Chondrocyte (in vitro differentiated cells): ENCODE measurements around the gene IMMP2L. TPM values are rescaled to one million over a fixed set of nuclear protein-coding genes. Genes with fewer than 3 reads are reported as not detected.

ENCODE experiments used
- DNase-seq: peaks from one replicate; pipeline ENCODE4 v3.0.0; 2021; ENCODE audit warnings: mixed read lengths, low spot score
- H3K27ac Mint-ChIP-seq: one replicate; pipeline ENCODE4 v1.8.0; 2021; ENCODE audit warnings: mild to moderate bottlenecking, moderate library complexity, mixed read lengths; ENCODE audit not compliant: unreplicated experiment
- H3K27me3 Mint-ChIP-seq: 2 replicates; pipeline ENCODE4 v1.8.0; 2021; ENCODE audit warnings: low read depth, mixed read lengths
- H3K36me3 Mint-ChIP-seq: 2 replicates; pipeline ENCODE4 v1.8.0; 2021; ENCODE audit warnings: low read depth, mixed read lengths
- H3K4me1 Mint-ChIP-seq: 2 replicates; pipeline ENCODE4 v1.8.0; 2021; ENCODE audit warnings: low read depth, mild to moderate bottlenecking, mixed read lengths
- H3K4me3 Mint-ChIP-seq: one replicate; pipeline ENCODE4 v1.8.0; 2021; ENCODE audit warnings: mild to moderate bottlenecking, moderate library complexity, mixed read lengths; ENCODE audit not compliant: unreplicated experiment
- H3K9me3 Mint-ChIP-seq: 2 replicates; pipeline ENCODE4 v1.8.0; 2021; ENCODE audit warnings: low read depth, mixed read lengths
- total RNA-seq: library from RNA; stranded (reverse); gene quantifications from 3 replicates; pipeline ENCODE4 v1.2.1, GENCODE V29; 2021
- TF ChIP-seq, protein P1 (sequence below): fragments of 200-600 bp; sonication (generic); IDR thresholded peaks from 2 replicates; pipeline ENCODE4 v1.5.0; 2021; ENCODE audit warnings: antibody characterized with exemption, mild to moderate bottlenecking, moderate library complexity

IMMP2L gene
- total RNA-seq, 1 donor from 2014 or later: 6.1 TPM

DNA sequence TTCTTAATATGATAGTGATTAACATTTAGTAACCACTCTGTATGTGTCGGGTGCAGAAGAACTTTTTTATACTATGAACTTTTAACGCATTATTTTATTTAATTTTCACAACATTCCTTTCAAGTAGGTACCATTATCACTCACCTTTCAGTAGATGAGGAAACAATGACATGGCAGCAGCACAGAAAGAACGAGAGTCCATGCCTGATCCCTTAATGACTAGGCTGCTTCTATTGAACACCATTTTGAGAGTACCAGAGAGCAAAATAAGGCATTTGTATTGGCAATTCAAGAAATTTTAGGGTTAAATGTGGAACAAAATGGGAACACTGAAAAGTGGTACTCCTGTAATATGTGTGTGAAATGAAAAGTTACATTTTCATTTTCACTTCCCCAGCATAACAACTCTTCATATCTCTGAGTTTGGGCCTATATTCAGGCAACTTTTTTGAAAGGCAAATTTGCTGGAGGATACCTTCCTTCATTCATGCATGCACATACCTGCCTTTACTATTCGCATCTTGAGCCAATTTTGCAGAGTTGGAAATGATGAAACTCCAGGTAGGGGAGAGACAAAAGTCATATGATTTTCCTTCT lies 458.5 kb downstream of the IMMP2L start:
- no peaks in the 10 kb centered on the region for H3K27me3 Mint-ChIP-seq
- no peaks in the 10 kb centered on the region for H3K36me3 Mint-ChIP-seq
- no peak for DNase-seq
- H3K9me3 Mint-ChIP-seq: no peaks in the 10 kb centered on the region
- H3K27ac Mint-ChIP-seq: no peak overlapping the region
- TF ChIP-seq, protein P1, sequence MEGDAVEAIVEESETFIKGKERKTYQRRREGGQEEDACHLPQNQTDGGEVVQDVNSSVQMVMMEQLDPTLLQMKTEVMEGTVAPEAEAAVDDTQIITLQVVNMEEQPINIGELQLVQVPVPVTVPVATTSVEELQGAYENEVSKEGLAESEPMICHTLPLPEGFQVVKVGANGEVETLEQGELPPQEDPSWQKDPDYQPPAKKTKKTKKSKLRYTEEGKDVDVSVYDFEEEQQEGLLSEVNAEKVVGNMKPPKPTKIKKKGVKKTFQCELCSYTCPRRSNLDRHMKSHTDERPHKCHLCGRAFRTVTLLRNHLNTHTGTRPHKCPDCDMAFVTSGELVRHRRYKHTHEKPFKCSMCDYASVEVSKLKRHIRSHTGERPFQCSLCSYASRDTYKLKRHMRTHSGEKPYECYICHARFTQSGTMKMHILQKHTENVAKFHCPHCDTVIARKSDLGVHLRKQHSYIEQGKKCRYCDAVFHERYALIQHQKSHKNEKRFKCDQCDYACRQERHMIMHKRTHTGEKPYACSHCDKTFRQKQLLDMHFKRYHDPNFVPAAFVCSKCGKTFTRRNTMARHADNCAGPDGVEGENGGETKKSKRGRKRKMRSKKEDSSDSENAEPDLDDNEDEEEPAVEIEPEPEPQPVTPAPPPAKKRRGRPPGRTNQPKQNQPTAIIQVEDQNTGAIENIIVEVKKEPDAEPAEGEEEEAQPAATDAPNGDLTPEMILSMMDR: no peak
- no peak overlapping the region for H3K4me3 Mint-ChIP-seq
- H3K4me1 Mint-ChIP-seq: no peaks in the 10 kb centered on the region

DNA sequence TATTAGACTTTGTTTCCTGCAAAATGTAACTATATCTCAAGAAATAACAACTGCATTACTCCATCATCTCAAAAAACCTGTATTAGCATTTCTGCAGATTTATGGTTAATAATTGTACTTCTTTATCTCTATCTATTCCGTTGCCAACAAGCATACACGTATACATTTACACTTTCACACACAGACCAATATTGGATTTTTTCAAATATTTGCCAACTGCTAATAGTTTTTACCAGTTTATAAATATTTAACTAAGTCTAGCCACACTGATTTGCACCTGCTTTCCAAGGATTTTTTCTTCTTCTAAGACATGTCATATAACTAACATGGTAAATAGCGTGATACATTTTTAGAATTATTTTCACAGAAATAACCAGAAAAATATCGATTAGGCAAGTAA lies 459.2 kb downstream of the IMMP2L start:
- no peaks in the 10 kb centered on the region for H3K36me3 Mint-ChIP-seq
- no peaks in the 10 kb centered on the region for H3K9me3 Mint-ChIP-seq
- DNase-seq: no peak
- H3K4me1 Mint-ChIP-seq: no peaks in the 10 kb centered on the region
- H3K27ac Mint-ChIP-seq: no peak overlapping the region
- H3K4me3 Mint-ChIP-seq: no peak overlapping the region
- TF ChIP-seq, protein P1: no peak
- H3K27me3 Mint-ChIP-seq: no peaks in the 10 kb centered on the region

DNA sequence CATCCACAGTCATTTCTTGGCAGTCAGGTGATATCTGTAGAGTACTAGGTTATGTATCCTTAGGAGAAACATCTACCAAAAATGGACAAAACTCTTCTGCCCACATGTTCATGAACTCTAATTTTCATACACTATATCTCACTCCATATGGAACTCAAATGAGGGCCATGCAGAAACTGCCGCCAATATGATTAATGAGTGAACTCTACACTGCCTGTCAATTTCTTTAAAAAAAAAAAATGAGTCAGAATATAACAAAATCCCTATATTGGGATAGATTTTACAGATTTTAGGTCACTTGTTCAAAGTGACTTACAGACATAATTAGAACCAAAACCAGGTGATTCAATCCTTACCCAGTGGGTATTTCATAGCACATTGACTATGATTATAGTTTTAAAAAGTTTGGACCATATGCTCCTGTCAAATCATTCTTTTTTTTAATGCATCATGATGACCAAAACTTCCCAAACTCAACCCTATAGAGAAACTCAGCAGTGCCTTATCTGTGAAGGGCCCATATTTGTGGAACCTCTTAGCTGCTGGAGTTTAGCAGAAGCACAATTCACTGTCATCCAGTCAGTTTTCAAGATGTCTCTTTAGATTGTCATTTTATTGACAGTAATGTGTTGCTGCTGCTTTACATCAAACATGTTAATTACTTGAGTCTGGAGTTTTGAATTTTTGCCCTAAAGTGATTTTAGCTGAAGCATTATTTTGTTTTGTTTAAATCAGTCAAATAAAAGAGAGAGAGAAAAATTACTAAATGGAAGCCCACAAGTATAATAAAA lies 460.2 kb downstream of the IMMP2L start:
- no peak overlapping the region for H3K27ac Mint-ChIP-seq
- DNase-seq: no peak
- no peaks in the 10 kb centered on the region for H3K9me3 Mint-ChIP-seq
- no peaks in the 10 kb centered on the region for H3K27me3 Mint-ChIP-seq
- H3K36me3 Mint-ChIP-seq: no peaks in the 10 kb centered on the region
- TF ChIP-seq, protein P1: no peak
- H3K4me3 Mint-ChIP-seq: no peak overlapping the region
- no peaks in the 10 kb centered on the region for H3K4me1 Mint-ChIP-seq

DNA sequence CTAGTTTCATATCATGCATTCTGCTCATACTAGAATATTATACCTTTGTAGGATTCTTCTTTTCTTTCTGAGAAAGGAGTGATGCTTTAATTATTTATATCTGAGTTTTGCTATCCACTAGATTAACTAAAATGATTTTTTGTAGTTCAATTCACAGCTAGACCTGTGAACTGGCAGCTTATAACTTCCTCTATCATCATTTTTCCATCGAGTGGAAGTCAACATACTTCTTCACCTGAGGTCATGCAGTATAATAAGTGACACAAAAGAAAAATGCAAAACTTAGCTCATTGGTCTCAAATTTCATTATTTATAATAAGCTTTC lies 463.4 kb downstream of the IMMP2L start:
- H3K36me3 Mint-ChIP-seq: no peaks in the 10 kb centered on the region
- no peak for DNase-seq
- H3K4me3 Mint-ChIP-seq: no peak overlapping the region
- TF ChIP-seq, protein P1: peak; percentile 26
- H3K9me3 Mint-ChIP-seq: no peaks in the 10 kb centered on the region
- no peaks in the 10 kb centered on the region for H3K4me1 Mint-ChIP-seq
- H3K27me3 Mint-ChIP-seq: no peaks in the 10 kb centered on the region
- no peak overlapping the region for H3K27ac Mint-ChIP-seq

DNA sequence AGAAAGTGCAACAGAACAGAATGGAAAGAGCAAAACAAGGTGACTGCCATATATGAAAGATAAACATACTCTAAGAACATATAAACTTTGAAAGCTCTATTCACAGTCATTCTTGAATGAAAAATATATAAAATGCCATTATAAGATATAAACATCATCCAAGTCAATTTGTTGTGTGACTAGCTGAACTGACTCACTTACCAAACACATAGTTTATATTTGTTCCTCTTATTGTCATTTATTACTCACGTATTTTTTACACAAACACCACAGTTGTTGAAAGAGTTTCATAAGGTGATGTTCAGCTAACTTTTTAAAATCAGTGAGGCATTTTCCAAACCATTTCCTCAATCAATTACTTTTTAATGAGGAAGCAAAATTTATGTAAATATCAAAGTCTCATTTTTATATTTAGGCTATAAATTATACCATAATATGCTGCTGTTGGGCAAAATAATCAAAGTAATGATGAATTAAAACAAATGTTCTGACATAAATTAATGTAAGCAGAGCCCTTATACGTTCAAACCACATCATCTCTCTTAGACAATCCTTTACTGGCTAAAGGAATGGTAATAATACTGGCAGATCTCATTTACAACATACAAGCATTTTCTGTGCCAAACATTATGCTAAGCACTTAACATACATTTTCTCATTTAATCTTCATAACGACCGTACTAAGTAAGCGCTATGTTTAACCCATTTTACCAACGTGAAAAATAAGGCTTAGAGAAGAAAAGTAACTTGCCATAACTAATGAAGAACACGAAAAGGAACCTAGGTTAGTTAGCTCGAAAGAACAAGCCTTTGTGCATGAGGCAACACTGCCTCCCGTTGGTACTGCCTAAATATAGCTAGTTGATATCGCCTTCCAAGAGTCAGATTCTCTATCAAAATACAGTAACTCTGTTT lies 464.0 kb downstream of the IMMP2L start:
- H3K27ac Mint-ChIP-seq: no peak overlapping the region
- no peak overlapping the region for H3K4me3 Mint-ChIP-seq
- no peaks in the 10 kb centered on the region for H3K27me3 Mint-ChIP-seq
- TF ChIP-seq, protein P1: peak; percentile 82
- no peak for DNase-seq
- H3K36me3 Mint-ChIP-seq: no peaks in the 10 kb centered on the region
- no peaks in the 10 kb centered on the region for H3K4me1 Mint-ChIP-seq
- no peaks in the 10 kb centered on the region for H3K9me3 Mint-ChIP-seq
